ENCODE measurements around the gene ATG101.
A peak's percentile ranks its signal among the peaks of the same experiment; 100 is the strongest.

Gene ATG101

DNA sequence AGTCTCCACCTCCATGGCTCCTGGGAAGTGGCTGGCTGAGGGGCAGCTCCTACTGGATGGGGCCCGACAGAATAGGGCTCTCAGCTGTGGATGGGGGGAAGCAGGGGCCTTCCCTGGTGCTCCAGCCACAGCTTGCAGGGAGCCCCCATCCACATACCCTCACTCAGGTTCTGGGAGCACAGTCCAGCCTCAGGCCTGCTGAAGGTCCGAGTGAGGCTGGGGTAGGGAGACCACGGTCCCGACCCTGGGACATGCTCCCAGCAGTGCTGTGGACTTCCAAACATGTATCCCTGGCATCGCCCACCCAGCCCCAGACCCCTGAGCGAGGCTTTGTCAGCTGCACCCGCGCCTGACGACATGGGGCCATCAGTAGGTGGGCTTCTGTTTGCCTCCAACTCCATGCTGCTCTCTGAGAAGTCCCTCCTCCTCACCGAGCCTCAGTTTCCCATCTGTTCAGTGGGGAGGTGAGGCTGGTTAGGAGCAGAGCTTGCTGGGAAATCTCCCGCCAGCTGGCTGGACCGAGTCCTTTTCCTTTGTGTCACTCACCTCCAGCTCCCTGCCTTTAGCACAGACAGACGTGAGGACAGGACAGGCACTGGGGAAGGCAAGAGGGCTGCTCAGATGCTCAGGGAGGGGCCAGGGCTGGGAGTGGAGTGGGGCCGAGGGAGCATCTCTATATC is 9.1 kb upstream of the ATG101 start:
- peaks cover 25% of the 10 kb centered on the region for H3K36me3 ChIP-seq (ENCODE audit: control insufficient read depth, insufficient read depth, low read length)
- no peaks in the 10 kb centered on the region for H3K4me1 ChIP-seq (ENCODE audit: control insufficient read depth, insufficient read depth, low read length)
- H3K27me3 ChIP-seq (ENCODE audit: control insufficient read depth, insufficient read depth, low read length) = peaks cover 3% of the 10 kb centered on the region; the same call in 1 of the 2 replicates
- no peaks in the 10 kb centered on the region for H3K9me3 ChIP-seq (ENCODE audit: control insufficient read depth, insufficient read depth, low read depth, low read length)
- no peak overlapping the region for H3K4me3 ChIP-seq (ENCODE audit: low read depth, low read length)
- H3K9ac ChIP-seq (ENCODE audit: low read length) = no peak overlapping the region
- no peak overlapping the region for H3K27ac ChIP-seq (ENCODE audit: low read depth, low read length)

DNA sequence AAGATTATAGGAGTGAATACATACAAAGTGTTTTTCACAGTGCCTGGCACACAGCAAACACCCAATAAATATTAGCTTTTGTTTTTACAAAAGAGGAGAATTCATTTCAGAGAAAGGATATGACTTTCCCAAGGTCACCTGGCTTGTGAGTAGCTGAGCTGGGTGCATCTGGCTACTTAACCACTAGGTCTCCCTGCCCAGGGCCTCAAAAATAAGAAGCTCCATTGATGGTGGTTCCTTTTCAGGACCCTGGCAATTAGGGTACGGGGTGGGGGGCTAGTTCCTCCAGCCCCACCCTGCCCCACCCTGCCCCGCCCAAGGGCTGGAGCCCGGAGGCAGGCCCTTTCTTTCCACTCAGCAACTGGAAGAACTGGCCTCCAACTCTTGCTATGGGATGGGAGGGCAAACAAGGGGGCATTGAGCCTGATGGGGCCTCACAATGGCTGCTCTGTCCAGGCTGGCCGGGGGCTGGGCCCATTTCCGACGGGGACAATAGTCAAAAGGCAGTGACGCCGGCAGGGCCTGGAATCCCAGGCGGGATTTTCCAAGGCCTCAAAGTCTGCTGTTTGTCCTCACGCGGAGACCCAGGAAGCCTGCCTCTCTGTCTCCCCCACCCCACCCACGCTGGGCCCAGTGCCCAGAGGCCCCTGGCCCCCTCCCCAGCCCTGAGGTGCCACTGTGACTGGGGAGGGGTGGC is 8.2 kb upstream of the ATG101 start:
- Histone ChIP-seq H3K4me1 (ENCODE audit: control insufficient read depth, insufficient read depth, low read length) (no peaks in the 10 kb centered on the region), H3K9me3 (ENCODE audit: control insufficient read depth, insufficient read depth, low read depth, low read length) (no peaks in the 10 kb centered on the region), H3K4me3 (ENCODE audit: low read depth, low read length) (no peak overlapping the region), H3K36me3 (ENCODE audit: control insufficient read depth, insufficient read depth, low read length) (peaks cover 20% of the 10 kb centered on the region), H3K27me3 (ENCODE audit: control insufficient read depth, insufficient read depth, low read length) (peaks cover 10% of the 10 kb centered on the region), H3K9ac (ENCODE audit: low read length) (no peak overlapping the region), H3K27ac (ENCODE audit: low read depth, low read length) (no peak overlapping the region)

DNA sequence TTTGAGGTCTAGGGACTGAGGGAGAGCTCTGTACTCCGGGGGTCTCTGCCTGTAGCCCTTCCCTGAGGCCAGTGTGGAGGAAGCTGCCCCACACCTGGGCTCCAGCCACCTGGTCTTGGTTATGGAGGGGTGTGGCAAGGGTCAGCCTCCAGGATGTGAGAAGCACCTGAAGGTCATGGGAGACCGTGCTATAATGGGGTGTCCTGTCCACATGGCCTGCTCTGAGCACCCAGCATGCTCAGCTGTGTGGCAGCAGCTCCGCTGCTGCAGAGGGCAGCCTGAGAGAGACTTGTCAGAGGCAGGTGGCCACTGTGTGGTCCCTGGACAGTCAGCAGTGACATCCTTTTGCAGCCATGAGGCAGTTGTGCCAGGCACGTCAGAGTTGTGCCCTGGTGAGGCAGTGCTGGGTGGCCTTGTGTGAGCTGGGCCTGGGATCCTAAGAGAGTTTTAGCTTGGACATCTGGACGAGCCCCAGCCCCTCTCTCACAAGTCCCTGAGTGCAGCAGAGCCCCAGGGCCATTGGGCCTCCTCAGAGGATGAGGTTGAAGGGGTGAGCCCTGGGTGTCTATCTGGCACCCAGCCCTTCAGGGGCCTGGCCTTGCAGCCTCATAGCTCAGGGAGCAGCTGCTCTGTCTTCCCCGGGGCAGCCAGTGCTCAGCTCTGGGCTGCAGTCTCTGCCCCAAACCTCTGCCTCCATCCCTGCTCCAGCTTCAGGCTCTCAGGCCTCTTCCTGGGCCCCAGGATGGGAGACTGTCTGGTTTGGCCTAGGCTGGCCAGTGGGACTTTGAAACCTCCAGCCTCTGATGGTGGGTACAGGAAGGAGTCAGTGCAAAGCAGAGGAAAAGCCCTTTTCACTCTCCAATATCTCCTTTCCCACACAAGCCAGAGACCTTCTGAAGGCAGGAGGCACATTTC is 7.4 kb upstream of the ATG101 start:
- Histone ChIP-seq H3K4me3 (ENCODE audit: low read depth, low read length) (no peak overlapping the region), H3K4me1 (ENCODE audit: control insufficient read depth, insufficient read depth, low read length) (no peaks in the 10 kb centered on the region), H3K9me3 (ENCODE audit: control insufficient read depth, insufficient read depth, low read depth, low read length) (no peaks in the 10 kb centered on the region), H3K36me3 (ENCODE audit: control insufficient read depth, insufficient read depth, low read length) (peaks cover 11% of the 10 kb centered on the region), H3K27me3 (ENCODE audit: control insufficient read depth, insufficient read depth, low read length) (peaks cover 16% of the 10 kb centered on the region), H3K9ac (ENCODE audit: low read length) (no peak overlapping the region), H3K27ac (ENCODE audit: low read depth, low read length) (no peak overlapping the region)

DNA sequence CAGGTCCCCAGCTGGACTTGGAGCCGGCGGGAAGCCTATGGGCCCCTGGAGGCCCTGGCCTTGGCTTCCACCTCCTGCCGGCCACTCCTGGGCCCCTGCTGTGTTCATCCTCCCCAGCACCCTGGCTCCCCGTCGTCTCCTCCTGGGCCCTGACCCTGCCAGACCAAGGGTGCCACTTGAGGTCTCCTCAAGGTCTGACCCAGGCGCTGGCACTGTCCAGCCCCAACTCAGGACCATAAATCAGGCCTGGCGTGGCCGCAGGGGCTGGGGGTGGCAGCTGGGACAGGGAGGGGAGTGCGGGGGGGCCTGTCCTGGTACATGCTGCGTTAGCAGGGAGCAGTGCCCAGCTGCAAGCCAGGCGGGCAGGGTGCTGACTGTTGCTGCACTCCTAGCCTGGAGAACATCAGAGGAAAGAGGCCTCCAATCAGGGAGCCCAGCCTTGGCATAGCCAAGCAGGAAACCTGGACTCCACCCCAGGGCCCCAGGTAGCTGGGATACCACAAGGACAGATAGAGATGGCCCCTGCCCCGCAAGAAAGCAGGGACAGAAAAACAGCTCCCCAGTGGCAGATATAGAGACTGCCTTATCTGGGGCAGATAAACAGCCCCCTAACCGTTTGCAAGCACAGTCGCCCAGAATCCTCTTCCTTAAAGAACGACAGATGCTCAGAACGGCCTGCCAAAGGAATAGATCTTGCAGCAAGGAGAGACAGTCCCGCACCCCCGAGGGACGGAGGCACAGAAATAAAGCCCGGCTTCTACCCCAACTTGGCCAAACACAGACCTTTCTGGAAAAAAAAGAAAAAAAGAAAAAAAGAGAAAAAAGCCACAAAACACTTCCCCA is 6.5 kb upstream of the ATG101 start:
- Histone ChIP-seq H3K27me3 (ENCODE audit: control insufficient read depth, insufficient read depth, low read length) (peaks cover 16% of the 10 kb centered on the region), H3K9ac (ENCODE audit: low read length) (no peak overlapping the region), H3K36me3 (ENCODE audit: control insufficient read depth, insufficient read depth, low read length) (peaks cover 6% of the 10 kb centered on the region), H3K27ac (ENCODE audit: low read depth, low read length) (no peak overlapping the region), H3K4me3 (ENCODE audit: low read depth, low read length) (no peak overlapping the region), H3K9me3 (ENCODE audit: control insufficient read depth, insufficient read depth, low read depth, low read length) (no peaks in the 10 kb centered on the region), H3K4me1 (ENCODE audit: control insufficient read depth, insufficient read depth, low read length) (no peaks in the 10 kb centered on the region)

DNA sequence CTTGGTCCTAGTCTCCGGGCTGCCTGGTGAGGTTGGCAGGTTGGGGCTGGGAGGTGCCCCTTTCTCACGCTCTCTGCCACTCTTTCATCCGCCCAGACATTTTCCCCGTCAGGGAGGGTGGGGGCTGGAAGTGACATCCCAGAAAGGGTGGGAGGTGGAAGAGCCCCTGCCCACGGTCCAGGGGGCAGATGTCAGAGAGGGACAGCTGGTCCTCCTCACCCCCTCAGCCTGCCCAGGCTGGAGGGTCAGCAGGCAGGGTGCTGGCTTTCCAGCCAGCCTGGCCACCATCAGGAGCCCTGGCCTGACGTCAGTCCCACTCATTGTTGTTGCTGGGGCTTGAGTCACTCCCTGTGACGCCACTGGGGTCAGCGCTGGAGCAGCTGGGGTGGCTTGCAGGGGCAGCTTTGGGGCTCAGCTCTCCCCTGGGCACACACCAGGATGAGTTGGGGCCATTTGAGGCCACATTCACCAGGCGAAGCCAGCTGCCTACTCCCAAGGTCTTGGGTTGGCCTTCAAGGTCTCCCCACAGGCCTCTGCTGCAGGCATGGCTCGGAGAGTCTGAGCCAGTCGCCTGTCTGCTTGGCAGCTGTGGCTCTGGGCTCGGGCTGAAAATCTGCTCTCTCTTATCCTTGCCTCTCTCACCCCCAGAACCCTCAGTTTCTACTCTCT is 5.7 kb upstream of the ATG101 start:
- H3K9ac ChIP-seq (ENCODE audit: low read length) = no peak overlapping the region
- H3K4me3 ChIP-seq (ENCODE audit: low read depth, low read length) = no peak overlapping the region
- H3K9me3 ChIP-seq (ENCODE audit: control insufficient read depth, insufficient read depth, low read depth, low read length) = no peaks in the 10 kb centered on the region
- H3K27me3 ChIP-seq (ENCODE audit: control insufficient read depth, insufficient read depth, low read length) = peaks cover 16% of the 10 kb centered on the region
- H3K36me3 ChIP-seq (ENCODE audit: control insufficient read depth, insufficient read depth, low read length) = peaks cover under 1% of the 10 kb centered on the region; the same call in 1 of the 2 replicates
- no peak overlapping the region for H3K27ac ChIP-seq (ENCODE audit: low read depth, low read length)
- H3K4me1 ChIP-seq (ENCODE audit: control insufficient read depth, insufficient read depth, low read length) = 0 out of 2 replicates have a peak, but pooled peaks cover 2% of the 10 kb centered on the region

DNA sequence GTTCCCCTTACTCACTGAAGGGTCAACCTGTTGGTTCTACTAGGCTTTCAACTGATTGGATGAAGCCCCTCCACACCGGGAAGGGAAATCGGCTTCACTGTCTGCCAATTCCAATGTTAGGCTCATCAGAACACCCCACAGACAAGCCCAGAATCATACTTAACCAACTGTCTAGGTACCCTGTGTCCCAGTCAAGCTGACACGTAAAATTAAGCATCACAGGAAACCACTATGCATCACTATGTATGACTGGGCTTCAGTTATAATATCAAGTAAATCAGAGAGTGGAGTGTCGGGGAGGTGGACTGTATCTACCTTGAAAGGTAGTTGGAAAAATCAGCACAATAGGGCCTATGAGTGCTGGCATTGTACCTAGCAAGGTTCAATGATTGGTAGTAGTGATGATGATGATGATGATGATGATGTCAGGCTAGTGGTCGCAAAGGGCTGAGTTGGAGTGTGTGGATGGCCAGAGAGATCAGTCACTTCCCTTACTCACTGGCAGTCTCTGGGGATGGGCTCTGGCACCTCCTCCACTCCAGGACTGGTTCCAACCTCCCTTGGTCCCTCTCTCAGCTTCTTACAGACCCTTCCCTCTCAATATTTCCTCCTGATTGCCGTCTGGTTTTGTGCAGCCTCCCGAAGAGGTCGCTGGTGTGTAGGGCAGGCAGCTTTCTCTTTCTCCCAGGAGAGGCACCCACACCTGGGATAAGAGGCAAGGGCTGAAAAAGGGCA is 3.3 kb upstream of the ATG101 start:
- H3K4me3 ChIP-seq (ENCODE audit: low read depth, low read length) = no peak overlapping the region
- H3K9ac ChIP-seq (ENCODE audit: low read length) = no peak overlapping the region
- H3K4me1 ChIP-seq (ENCODE audit: control insufficient read depth, insufficient read depth, low read length) = peaks cover 6% of the 10 kb centered on the region; the same call in 1 of the 2 replicates
- peaks cover 16% of the 10 kb centered on the region for H3K27me3 ChIP-seq (ENCODE audit: control insufficient read depth, insufficient read depth, low read length)
- no peaks in the 10 kb centered on the region for H3K9me3 ChIP-seq (ENCODE audit: control insufficient read depth, insufficient read depth, low read depth, low read length)
- no peaks in the 10 kb centered on the region for H3K36me3 ChIP-seq (ENCODE audit: control insufficient read depth, insufficient read depth, low read length)
- H3K27ac ChIP-seq (ENCODE audit: low read depth, low read length) = no peak overlapping the region

DNA sequence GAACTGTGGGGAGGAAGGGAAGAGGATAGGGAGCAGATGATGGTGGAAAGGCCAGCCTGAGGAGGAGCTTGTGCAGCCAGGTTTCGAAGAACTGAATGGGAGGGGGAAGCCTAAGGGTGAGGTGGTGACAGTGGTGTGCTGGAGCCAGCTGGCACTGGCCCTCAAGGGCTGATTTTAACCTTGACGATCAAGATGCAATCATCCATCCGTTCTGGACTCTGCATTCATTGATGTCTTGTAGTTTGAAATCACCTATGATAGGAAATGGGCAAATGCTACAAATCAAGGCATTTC is 2.8 kb upstream of the ATG101 start:
- Histone ChIP-seq H3K27me3 (ENCODE audit: control insufficient read depth, insufficient read depth, low read length) (peaks cover 16% of the 10 kb centered on the region), H3K4me1 (ENCODE audit: control insufficient read depth, insufficient read depth, low read length) (peaks cover 6% of the 10 kb centered on the region; the same call in 1 of the 2 replicates), H3K9ac (ENCODE audit: low read length) (no peak overlapping the region), H3K36me3 (ENCODE audit: control insufficient read depth, insufficient read depth, low read length) (peaks cover 2% of the 10 kb centered on the region; the same call in 1 of the 2 replicates), H3K27ac (ENCODE audit: low read depth, low read length) (no peak overlapping the region), H3K9me3 (ENCODE audit: control insufficient read depth, insufficient read depth, low read depth, low read length) (no peaks in the 10 kb centered on the region), H3K4me3 (ENCODE audit: low read depth, low read length) (no peak overlapping the region)

DNA sequence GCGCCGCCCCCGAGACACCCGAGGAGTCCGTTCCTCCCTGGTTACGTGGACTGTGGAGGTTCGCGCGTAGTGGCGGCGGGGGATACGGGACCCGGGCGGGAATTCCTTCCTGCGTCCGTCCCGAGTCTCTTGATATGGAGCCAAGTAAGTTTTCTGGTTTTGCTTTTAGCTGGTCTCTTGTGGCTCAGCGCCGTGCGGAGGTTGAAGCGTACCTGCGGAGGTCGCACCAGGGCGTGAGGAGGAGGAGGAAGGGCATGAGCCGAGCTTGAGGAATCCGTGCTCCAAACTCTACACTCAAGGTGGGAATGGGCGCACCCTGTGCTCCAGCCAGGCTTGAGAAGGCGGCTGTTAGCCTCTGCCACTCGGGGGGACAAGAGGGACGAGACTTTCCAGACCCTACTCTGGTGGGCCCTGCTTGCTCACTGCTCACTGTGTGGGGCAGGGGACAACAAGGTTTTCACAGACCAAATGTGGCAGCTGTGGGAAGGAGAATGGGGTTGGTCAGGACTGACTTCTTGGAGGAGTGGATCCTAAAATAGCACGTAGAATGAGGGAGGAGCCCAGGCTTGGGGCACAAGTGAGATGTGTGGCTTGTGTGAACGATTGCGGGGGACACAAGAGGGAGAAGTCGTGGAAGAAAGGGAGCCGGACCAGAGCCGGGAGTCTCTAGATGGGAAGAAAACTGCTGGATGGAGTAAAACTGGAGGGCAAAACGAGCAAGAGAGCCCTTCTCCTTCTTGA is 577 bp downstream of the ATG101 start:
- Histone ChIP-seq H3K9ac (ENCODE audit: low read length) (peak overlapping the region; percentile 99), H3K27ac (ENCODE audit: low read depth, low read length) (peak overlapping the region; percentile 100), H3K4me1 (ENCODE audit: control insufficient read depth, insufficient read depth, low read length) (peaks cover 6% of the 10 kb centered on the region; the same call in 1 of the 2 replicates), H3K27me3 (ENCODE audit: control insufficient read depth, insufficient read depth, low read length) (peaks cover 16% of the 10 kb centered on the region), H3K36me3 (ENCODE audit: control insufficient read depth, insufficient read depth, low read length) (peaks cover 33% of the 10 kb centered on the region), H3K9me3 (ENCODE audit: control insufficient read depth, insufficient read depth, low read depth, low read length) (no peaks in the 10 kb centered on the region), H3K4me3 (ENCODE audit: low read depth, low read length) (peak overlapping the region; percentile 98)

DNA sequence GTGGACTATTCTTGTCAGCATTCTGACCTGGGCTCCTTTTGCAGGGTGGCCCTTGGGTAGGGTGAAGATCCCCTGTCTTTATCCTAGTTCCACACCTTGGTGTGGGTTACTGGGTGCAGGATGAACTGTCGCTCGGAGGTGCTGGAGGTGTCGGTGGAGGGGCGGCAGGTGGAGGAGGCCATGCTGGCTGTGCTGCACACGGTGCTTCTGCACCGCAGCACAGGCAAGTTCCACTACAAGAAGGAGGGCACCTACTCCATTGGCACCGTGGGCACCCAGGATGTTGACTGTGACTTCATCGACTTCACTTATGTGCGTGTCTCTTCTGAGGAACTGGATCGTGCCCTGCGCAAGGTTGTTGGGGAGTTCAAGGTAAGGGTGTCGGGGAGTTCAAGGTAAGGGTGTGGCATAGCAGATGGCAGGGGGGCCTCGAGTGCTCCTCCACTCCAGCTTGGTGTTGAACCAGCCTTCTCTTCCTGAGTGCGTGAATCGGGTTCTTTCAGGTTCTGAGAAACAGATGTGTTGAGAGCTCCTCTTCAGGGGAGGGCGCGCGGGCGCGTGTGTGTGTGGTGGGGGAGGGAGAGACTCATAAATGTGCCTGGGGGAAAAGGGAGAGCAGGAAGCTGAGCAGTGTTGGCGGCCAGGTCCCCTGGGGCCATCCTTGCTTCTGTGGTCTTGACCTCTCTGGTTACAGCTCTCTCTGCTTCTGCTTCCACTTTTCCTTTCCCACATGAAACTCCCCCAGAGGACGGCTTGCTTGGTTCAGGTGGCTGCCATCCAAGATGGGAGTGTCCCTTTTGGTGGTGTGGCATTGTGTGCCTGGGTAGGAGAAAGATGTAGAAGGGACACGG is 4.0 kb downstream of the ATG101 start:
- Histone ChIP-seq H3K36me3 (ENCODE audit: control insufficient read depth, insufficient read depth, low read length) (peaks cover 66% of the 10 kb centered on the region), H3K9ac (ENCODE audit: low read length) (no peak overlapping the region), H3K4me3 (ENCODE audit: low read depth, low read length) (no peak overlapping the region), H3K27ac (ENCODE audit: low read depth, low read length) (no peak overlapping the region), H3K4me1 (ENCODE audit: control insufficient read depth, insufficient read depth, low read length) (peaks cover 6% of the 10 kb centered on the region; the same call in 1 of the 2 replicates), H3K27me3 (ENCODE audit: control insufficient read depth, insufficient read depth, low read length) (no peaks in the 10 kb centered on the region), H3K9me3 (ENCODE audit: control insufficient read depth, insufficient read depth, low read depth, low read length) (no peaks in the 10 kb centered on the region)

Data from HUES6 (cell line).